ENCODE measurements around the gene EPB41L2. TPM values are rescaled to one million over a fixed set of nuclear protein-coding genes. Genes with fewer than 3 reads are reported as not detected.

The EPB41L2 gene
- total RNA-seq, 2 donors from 2014 or later, result 99.6 to 110 TPM

- Histone ChIP-seq H3K27me3 (replicated peaks; ENCODE audit: insufficient read depth) (no peaks in the 10 kb centered on the region), H3K4me3 (peak overlapping the region; percentile 42), H3K4me1 (ENCODE audit: control insufficient read depth in 1 of 2, low read depth in 2 of 2) (peaks cover 0 to 20% of the 10 kb centered on the region in 2 donors), H3K27ac (no peak overlapping the region), H3K9me3 (no peaks in the 10 kb centered on the region), H3K36me3 (no peaks in the 10 kb centered on the region)
- ATAC-seq (ENCODE audit: insufficient number of reproducible peaks, low FRiP score, low read depth) (no peak), DNase-seq (ENCODE audit: low spot score) (no peak)
- TF ChIP-seq CTCF (IDR thresholded peaks at IDR 0.05), result no peak
Measured at GRCh38 chr6:131037194-131037897, 25.7 kb downstream of the EPB41L2 start.

GRCh38 chr6:131036601-131037000, 26.4 kb downstream of the EPB41L2 start:
- Histone ChIP-seq H3K27ac (no peak overlapping the region), H3K36me3 (no peaks in the 10 kb centered on the region), H3K4me1 (ENCODE audit: control insufficient read depth in 1 of 2, low read depth in 2 of 2) (peaks cover 0 to 20% of the 10 kb centered on the region in 2 donors), H3K27me3 (replicated peaks; ENCODE audit: insufficient read depth) (no peaks in the 10 kb centered on the region), H3K4me3 (peak overlapping the region; percentile 42), H3K9me3 (no peaks in the 10 kb centered on the region)
- TF ChIP-seq CTCF (IDR thresholded peaks at IDR 0.05), result no peak
- no peak for ATAC-seq (ENCODE audit: insufficient number of reproducible peaks, low FRiP score, low read depth)
- DNase-seq (ENCODE audit: low spot score), result no peak

- no peaks in the 10 kb centered on the region for H3K36me3 ChIP-seq
- H3K4me1 ChIP-seq (ENCODE audit: control insufficient read depth in 1 of 2, low read depth in 2 of 2), result peaks cover 0 to 18% of the 10 kb centered on the region in 2 donors
- DNase-seq (ENCODE audit: low spot score) (no peak), ATAC-seq (ENCODE audit: insufficient number of reproducible peaks, low FRiP score, low read depth) (no peak)
- no peak for TF ChIP-seq CTCF (IDR thresholded peaks at IDR 0.05)
- no peaks in the 10 kb centered on the region for H3K9me3 ChIP-seq
- no peak overlapping the region for H3K4me3 ChIP-seq
- no peak overlapping the region for H3K27ac ChIP-seq
- H3K27me3 ChIP-seq (replicated peaks; ENCODE audit: insufficient read depth), result no peaks in the 10 kb centered on the region
Measured at GRCh38 chr6:131036143-131036542, 26.9 kb downstream of the EPB41L2 start.

GRCh38 chr6:131035582-131035981, 27.5 kb downstream of the EPB41L2 start:
- Histone ChIP-seq H3K4me3 (no peak overlapping the region), H3K4me1 (ENCODE audit: control insufficient read depth in 1 of 2, low read depth in 2 of 2) (peaks cover 0 to 14% of the 10 kb centered on the region in 2 donors), H3K9me3 (no peaks in the 10 kb centered on the region), H3K27me3 (replicated peaks; ENCODE audit: insufficient read depth) (no peaks in the 10 kb centered on the region), H3K27ac (no peak overlapping the region), H3K36me3 (no peaks in the 10 kb centered on the region)
- ATAC-seq (ENCODE audit: insufficient number of reproducible peaks, low FRiP score, low read depth) (no peak), DNase-seq (ENCODE audit: low spot score) (no peak)
- no peak for TF ChIP-seq CTCF (IDR thresholded peaks at IDR 0.05)

- H3K4me1 ChIP-seq (ENCODE audit: control insufficient read depth in 1 of 2, low read depth in 2 of 2), result peaks cover 0 to 13% of the 10 kb centered on the region in 2 donors
- no peak overlapping the region for H3K4me3 ChIP-seq
- no peaks in the 10 kb centered on the region for H3K27me3 ChIP-seq (replicated peaks; ENCODE audit: insufficient read depth)
- TF ChIP-seq CTCF (IDR thresholded peaks at IDR 0.05), result no peak
- H3K36me3 ChIP-seq, result no peaks in the 10 kb centered on the region
- DNase-seq (ENCODE audit: low spot score) (no peak), ATAC-seq (ENCODE audit: insufficient number of reproducible peaks, low FRiP score, low read depth) (no peak)
- H3K27ac ChIP-seq, result no peak overlapping the region
- no peaks in the 10 kb centered on the region for H3K9me3 ChIP-seq
Measured at GRCh38 chr6:131033631-131034030, 29.4 kb downstream of the EPB41L2 start.
